Panc1 (cell line): ENCODE measurements around the gene CHRNB1. TPM values are rescaled to one million over a fixed set of nuclear protein-coding genes. Genes with fewer than 3 reads are reported as not detected.

ENCODE experiments used
- ATAC-seq: fragments of 200-7000 bp; cut with Tn5 transposase; 2 replicates; pipeline ENCODE4 v1.9.1; 2020; ENCODE audit warnings: mild to moderate bottlenecking, moderate library complexity
- BruUV-seq: library from RNA; stranded (reverse); fragments of 400-500 nt; replicated peaks from 2 replicates; lab custom pipeline; 2021; lab: Mats Ljungman, UMichigan
- CTCF ChIA-PET: fragments of 300-600 bp; sonication (Branson Sonifier 250); formaldehyde crosslinking; loops from one replicate; lab custom pipeline; 2022; ENCODE audit warnings: antibody characterized with exemption; lab: Charles Lee
- POLR2A ChIA-PET: fragments of 300-600 bp; sonication (Branson Sonifier 250); formaldehyde crosslinking; loops from one replicate; lab custom pipeline; 2022; ENCODE audit warnings: antibody characterized with exemption; lab: Charles Lee
- DNase-seq: peaks from one replicate; pipeline ENCODE4 v3.0.0-alpha.2; 2010; ENCODE audit warnings: low read depth, low spot score
- H3K27ac ChIP-seq: 2 replicates; pipeline ENCODE4 v1.5.1; 2011; ENCODE audit warnings: mild to moderate bottlenecking, low read length, inconsistent platforms
- H3K27me3 ChIP-seq: fragments of 200-500 bp; sonication (Bioruptor generic); 2 replicates; pipeline ENCODE4 v1.6.0; 2014; ENCODE audit warnings: low read length, inconsistent platforms; ENCODE audit not compliant: control insufficient read depth, insufficient read depth
- H3K36me3 ChIP-seq: fragments of 200-500 bp; sonication (Bioruptor generic); 2 replicates; pipeline ENCODE4 v1.5.1; 2014; ENCODE audit warnings: inconsistent platforms, mild to moderate bottlenecking, low read length, moderate library complexity; ENCODE audit not compliant: control insufficient read depth, insufficient read depth
- H3K4me1 ChIP-seq: 2 replicates; pipeline ENCODE4 v1.5.1; 2011; ENCODE audit warnings: inconsistent platforms, mild to moderate bottlenecking, low read length, moderate library complexity; ENCODE audit not compliant: control insufficient read depth, insufficient read depth
- H3K4me3 ChIP-seq, 2 experiments: 2 replicates each; pipeline ENCODE4 v1.5.1; 2011 to 2012; ENCODE audit warnings: low read depth in 2 of 2, low read length in 2 of 2, mild to moderate bottlenecking in 2 of 2, inconsistent platforms in 1 of 2, moderate library complexity in 1 of 2
- H3K9me3 ChIP-seq: fragments of 200-500 bp; sonication (Bioruptor generic); 2 replicates; pipeline ENCODE4 v1.5.1; 2014; ENCODE audit warnings: low read depth, mild to moderate bottlenecking, inconsistent platforms, low read length, moderate library complexity; ENCODE audit not compliant: control insufficient read depth, insufficient read depth
- CTCF ChIP-seq: fragments of 450-650 bp; IDR thresholded peaks from 2 replicates; pipeline ENCODE4 v1.5.1; 2017; ENCODE audit warnings: mild to moderate bottlenecking
- POLR2AphosphoS5 ChIP-seq: IDR thresholded peaks from 2 replicates; pipeline ENCODE4 v1.6.1; 2012; ENCODE audit warnings: mild to moderate bottlenecking, low read depth, low read length, moderate library complexity
- REST ChIP-seq, 2 experiments: IDR thresholded peaks; 2 replicates each; pipeline ENCODE4 v1.6.1; 2011 to 2012; ENCODE audit warnings: low read depth in 2 of 2, control low read depth in 1 of 2, low read length in 1 of 2, mild to moderate bottlenecking in 1 of 2, moderate library complexity in 1 of 2; ENCODE audit not compliant: insufficient read depth in 1 of 2
- SIN3A ChIP-seq: IDR thresholded peaks from 2 replicates; pipeline ENCODE4 v1.6.1; 2012; ENCODE audit warnings: low read depth, mild to moderate bottlenecking, low read length, moderate library complexity, borderline replicate concordance; ENCODE audit not compliant: insufficient read depth
- TCF7L2 ChIP-seq: IDR thresholded peaks from 2 replicates; pipeline ENCODE4 v1.6.1; 2011; ENCODE audit warnings: mild to moderate bottlenecking, low read depth, low read length, inconsistent platforms
- in situ Hi-C: cut with HindIII; loops from 2 replicates; pipeline ENCODE4 v1.10.0; 2016; ENCODE audit warnings: low sequenced_read_pairs, low pct_unique_long_range_greater_than_20kb
- intact Hi-C: fragments of 100-400 bp; cut with micrococcal nuclease; formaldehyde crosslinking; loops from one replicate; pipeline ENCODE4 v1.10.0; 2022; ENCODE audit not compliant: unreplicated experiment
- total RNA-seq: library from RNA; stranded (reverse); gene quantifications from one replicate; pipeline ENCODE4 v1.2.1, GENCODE V29; 2021; ENCODE audit not compliant: unreplicated experiment

CHRNB1 gene
- total RNA-seq, 1 experiment from 2014 or later = 14.3 TPM

- DNase-seq (no peak), ATAC-seq (peak; percentile 36)
- no peak for TF ChIP-seq CTCF
- no peak for TF ChIP-seq TCF7L2
- no peak for TF ChIP-seq POLR2AphosphoS5
- TF ChIP-seq REST (IDR thresholded peaks at IDR 0.05; ENCODE audit: insufficient read depth in 1 of 2, low read depth in 2 of 2, low read length in 1 of 2) = no peak
- no peak for TF ChIP-seq SIN3A
These were observed 32.8 kb downstream of the CHRNB1 start for GRCh38 chr17:7477392-7478275.

GRCh38 chr17:7478276-7479212 lies 33.7 kb downstream of the CHRNB1 start:
- in situ Hi-C loops = no loop called here
- Histone ChIP-seq H3K27ac (peak overlapping the region; percentile 61), H3K36me3 (no peaks in the 10 kb centered on the region), H3K9me3 (no peaks in the 10 kb centered on the region), H3K4me1 (peaks cover 33% of the 10 kb centered on the region), H3K4me3 (peak overlapping the region; percentile 61 to 66), H3K27me3 (no peaks in the 10 kb centered on the region)
- TSS peak; percentile 54 for BruUV-seq
- ATAC-seq (peak; percentile 27), DNase-seq (no peak)
- intact Hi-C loops = no loop called here
- CTCF ChIA-PET = no interaction called here
- POLR2A ChIA-PET = no interaction called here
- TF ChIP-seq TCF7L2 (no peak), SIN3A (0 out of 2 replicates have a peak, but pooled peaks have one; percentile 19)

More at GRCh38 chr17:7477392-7478275, 32.8 kb downstream of the CHRNB1 start:
- intact Hi-C loops (no loop called here), in situ Hi-C loops (no loop called here)
- H3K27ac ChIP-seq = peak overlapping the region; percentile 61; the same call in 1 of the 2 replicates
- H3K27me3 ChIP-seq = no peaks in the 10 kb centered on the region
- POLR2A ChIA-PET = no interaction called here
- CTCF ChIA-PET = no interaction called here
- no peaks in the 10 kb centered on the region for H3K9me3 ChIP-seq
- peaks cover 26% of the 10 kb centered on the region for H3K4me1 ChIP-seq
- no TSS peak for BruUV-seq
- no peaks in the 10 kb centered on the region for H3K36me3 ChIP-seq
- H3K4me3 ChIP-seq = peak overlapping the region; percentile 61 to 66
